Middle frontal gyrus (tissue), 1 donor: Measurements from ENCODE around the gene CTTN.
A peak's percentile ranks its signal among the peaks of the same experiment; 100 is the strongest.
"Not testable (repeated sequence)": the region's sequence is repeated elsewhere in the genome, so short reads cannot be mapped to it uniquely, and the experiment has no call there.

ENCODE experiments used
- DNase-seq: peaks from one replicate; pipeline ENCODE4 v3.0.0-alpha.2; 2015; ENCODE audit warnings: low spot score; ENCODE audit errors: extremely low spot score

The CTTN gene

DNA sequence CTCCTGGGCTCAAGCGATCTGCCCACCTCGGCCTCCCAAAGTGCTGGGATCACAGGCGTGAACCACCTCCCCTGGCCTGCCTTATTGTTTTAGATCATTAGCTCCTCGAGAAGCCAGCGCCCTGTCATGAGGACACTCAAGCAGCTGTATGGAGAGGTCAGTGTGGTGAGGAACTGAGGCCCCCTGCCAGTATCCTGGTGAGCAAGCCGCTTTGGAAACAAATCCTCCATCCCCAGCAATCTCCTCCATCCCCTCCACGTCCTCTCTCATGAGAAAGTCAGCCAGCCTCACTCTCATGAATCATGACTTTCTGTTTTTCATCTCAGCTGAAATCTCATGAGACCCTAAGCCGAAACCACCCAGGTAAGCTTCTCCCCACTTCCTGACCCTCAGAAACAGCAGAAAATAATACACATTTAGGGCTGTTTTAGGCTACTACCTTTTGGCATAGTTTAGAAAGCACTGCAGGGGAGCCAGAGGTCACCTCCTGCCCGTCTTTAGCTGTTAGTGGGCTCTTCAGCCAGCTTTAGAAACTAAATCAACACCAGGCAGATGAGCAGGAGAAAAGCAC, 56.0 kb downstream of the CTTN start:
- no peak for DNase-seq

GRCh38 chr11:70454811-70455210, 56.5 kb downstream of the CTTN start:
- DNase-seq, result not testable (repeated sequence)

DNA sequence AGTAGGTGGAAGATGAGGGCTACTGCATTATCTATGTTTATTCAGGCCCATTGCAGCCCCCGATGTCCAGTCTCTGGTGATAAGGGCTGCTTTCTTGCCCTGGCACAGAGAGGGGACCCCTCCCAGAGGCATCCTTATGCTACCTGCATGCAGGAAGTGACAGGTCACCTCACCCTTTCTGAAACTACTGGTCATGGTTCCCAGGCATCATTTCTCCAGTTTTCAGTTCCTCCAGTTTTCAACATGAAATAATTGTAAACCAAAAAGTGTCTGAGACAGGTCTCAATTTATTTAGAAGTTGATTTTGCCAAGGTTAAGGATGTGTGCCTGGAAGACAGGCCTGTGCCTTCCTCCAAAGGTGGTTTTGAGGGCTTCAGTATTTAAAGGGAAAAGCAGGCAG, 57.0 kb downstream of the CTTN start:
- DNase-seq, result no peak

DNA sequence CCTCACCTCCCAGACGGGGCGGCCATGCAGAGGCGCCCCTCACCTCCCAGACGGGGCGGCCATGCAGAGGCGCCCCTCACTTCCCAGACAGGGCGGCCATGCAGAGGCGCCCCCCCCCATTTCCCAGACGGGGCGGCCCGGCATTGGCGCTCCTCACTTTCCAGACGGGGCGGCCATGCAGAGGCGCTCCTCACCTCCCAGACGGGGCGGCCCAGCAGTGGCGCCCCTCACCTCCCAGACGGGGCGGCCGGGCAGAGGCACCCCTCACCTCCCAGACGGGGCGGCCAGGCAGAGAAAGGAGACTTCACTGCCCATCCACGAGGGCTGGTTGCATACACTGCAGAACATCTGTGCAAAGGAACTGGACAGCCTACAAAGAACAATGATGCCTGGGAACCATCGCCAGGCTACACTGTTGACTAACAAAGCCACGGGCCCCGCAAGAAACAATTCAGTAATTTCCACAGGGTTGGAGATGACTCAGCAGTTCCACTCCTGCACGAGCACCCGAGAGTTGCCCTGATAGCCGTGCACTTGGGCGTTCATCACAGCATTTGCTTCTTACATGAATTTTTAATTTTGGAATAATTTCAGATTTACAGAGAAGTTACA, 58.7 kb downstream of the CTTN start:
- DNase-seq, result no peak

- no peak for DNase-seq
Observed at GRCh38 chr11:70458736-70459135, 60.4 kb downstream of the CTTN start.

DNA sequence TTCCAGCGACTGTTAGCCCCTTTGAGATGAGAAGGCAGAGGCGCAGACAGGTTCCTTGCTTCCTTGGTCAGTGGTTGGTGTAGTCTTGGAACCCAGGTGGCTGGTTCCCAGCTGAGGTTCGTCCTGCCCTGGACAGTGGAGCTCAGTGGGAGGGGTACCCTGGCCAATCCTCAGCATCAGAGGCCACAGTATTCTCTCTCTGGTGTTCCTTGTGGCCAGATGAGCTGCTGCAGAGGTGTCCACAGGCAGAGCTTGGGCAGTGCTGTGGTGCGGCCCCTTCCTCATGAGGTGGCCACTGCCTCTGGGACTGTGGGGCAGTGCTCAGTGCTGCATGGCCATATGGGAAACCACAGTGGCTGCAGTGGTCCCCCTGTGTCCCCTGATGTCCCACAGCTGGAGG, 61.8 kb downstream of the CTTN start:
- no peak for DNase-seq

DNA sequence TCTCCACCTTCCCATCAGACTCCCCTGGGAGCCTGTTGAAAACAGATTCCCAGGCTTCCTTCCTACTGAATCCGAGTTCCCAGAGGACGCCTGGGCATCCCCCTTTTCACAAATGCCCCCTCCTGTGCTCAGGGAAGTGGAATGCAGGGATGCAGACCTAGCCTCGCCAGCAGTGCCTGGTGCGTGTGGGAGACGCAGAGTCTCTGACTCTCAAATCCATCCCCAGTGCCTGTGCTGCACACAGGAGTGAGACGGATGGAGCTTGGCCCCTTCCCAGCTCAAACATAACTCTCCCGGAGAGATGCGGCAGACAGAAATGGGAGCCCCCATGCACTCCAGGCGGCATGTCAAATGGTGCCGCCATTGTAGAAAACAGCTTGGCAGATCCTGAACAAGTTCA, 62.6 kb downstream of the CTTN start:
- no peak for DNase-seq

DNA sequence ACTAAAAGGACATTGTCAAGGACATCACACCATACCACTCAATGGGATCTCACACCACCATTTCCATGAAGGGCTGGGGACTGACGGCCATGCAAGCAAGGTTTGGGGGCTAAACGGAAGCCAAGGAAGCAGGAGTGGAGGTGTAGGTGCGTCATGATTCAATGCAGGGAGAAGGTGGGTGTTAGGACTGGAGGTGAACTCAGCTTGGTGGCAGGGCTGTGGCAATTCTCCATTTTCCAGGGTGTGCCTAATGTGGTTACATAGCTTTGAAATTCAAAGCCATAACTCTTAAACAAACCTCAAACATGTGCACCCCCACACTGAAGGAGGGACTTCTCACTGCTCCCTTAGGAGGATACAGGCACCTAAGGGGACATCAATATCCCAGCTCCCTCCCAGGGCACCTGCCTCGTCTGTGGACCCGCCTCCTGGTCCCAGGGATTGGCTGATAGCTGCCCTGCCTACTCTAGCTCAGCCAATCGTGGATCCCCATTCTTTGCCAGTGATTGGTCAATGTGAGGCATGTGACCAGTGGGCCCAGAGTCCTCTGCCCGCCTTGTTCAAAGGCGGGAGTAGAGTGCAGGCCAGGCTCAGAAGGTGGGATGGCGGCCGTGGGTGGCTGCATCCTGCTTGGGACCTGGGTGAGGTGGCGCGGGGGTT, 64.6 kb downstream of the CTTN start:
- DNase-seq, result no peak

- no peak for DNase-seq
Observed at GRCh38 chr11:70463478-70464255, 65.3 kb downstream of the CTTN start.

- no peak for DNase-seq
Observed at GRCh38 chr11:70464509-70465361, 66.4 kb downstream of the CTTN start.

- no peak for DNase-seq
Observed at GRCh38 chr11:70466154-70466553, 67.8 kb downstream of the CTTN start.

GRCh38 chr11:70466596-70466995, 68.3 kb downstream of the CTTN start:
- no peak for DNase-seq

- DNase-seq, result peak; percentile 55
Observed at GRCh38 chr11:70467201-70468085, 69.1 kb downstream of the CTTN start.

DNA sequence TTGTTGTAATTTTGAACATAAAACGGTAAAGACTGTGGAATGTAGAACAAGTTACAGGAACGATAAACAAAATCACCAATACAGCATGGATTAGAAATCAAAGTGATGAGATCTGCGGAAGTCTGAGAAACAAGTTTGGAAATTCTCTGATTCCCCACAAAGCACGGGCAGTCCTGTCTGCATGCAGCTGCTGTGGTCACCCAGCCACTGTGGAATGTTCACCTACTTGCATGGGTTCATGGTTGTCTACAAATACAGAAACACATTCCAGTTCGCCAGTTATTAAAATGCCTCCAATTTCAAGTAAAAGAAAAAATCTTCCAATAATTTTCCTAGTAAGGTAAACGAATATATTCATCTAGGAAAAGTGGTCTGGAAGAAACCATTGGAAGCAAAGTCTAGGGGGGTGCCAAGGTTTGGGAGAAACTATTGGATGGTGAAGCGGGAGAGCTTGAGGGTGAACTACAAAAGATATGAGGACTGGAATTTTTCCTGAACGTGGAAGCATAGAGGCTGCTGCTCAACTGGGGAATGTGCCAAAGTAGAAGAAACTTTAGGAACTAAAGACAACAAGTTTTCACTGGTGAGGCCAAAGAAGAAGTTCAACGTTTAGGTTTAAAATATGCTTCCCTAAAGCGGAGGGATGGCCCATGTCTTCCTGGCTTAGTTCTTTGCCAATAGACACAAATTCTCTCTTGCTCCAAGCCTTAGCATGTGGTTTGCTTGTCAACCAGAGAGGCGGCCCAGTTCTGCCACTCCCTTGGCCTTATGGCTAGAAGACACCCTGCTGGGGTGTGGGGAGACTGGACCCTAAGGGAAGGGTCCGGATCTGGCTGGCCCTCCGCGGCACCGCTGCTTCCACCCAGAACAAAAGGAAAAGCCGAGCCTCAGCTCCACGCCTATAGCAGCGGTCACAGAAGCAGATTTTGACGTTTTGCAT, 70.2 kb downstream of the CTTN start:
- no peak for DNase-seq

DNA sequence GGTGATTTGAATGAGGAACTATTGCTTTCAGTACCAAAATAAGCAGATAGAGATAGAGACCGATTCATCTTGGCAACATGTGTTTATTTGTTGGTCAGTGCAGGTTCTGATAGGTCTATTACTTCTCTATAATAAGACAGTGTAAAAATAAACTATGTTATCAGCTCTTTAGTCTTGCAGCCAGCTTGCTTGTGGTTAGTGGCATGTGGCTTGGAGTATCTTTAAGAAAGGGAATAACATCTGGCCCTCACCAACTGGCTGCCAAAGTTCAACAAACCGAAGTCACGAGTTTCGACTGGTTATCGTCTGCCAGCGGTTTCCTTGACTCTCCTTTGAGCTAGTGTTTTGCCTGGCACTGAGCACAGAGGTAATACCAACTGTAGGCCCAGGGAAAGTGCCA, 71.8 kb downstream of the CTTN start:
- DNase-seq, result no peak

- no peak for DNase-seq
Observed at GRCh38 chr11:70471254-70471653, 72.9 kb downstream of the CTTN start.

- DNase-seq, result no peak
Observed at GRCh38 chr11:70472240-70472639, 73.9 kb downstream of the CTTN start.

DNA sequence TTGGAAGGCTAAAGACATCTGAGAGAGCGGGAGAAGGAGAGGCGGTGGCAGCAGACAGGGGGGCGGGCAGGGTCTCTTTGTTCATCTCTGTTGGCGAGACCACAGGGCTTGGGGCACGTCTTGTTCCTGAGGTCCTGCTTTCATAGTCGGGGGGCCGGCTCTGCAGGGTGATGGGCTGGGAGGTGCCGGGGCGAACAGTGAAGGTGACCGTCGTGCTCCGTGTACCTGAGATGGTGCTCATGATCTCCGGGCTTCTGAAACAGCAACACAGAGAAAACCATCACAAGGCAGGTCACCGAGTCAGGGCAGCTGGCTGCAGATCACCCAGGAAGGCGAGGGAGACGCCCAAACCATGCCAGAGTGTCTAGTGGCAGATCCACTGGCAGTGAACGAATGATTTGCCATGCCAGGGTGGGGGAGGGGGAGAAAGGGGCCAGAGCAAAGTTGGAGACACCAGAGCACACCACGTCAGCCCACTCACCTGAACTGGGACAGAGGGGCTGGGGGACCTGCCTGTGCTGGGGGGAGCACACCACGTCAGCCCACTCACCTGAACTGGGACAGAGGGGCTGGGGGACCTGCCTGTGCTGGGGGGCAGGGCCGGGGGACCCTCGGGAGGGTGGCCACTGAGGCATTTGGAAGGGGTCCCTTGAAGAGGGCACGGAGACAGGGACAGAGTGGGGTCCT, 75.0 kb downstream of the CTTN start:
- no peak for DNase-seq
